HEK293 (cell line): ENCODE data around the gene NID1.

Experiments
- CTCF ChIA-PET: fragments of 350-600 bp; formaldehyde crosslinking; extraction: SDS; loops from one replicate; lab custom pipeline; 2021; ENCODE audit warnings: antibody characterized with exemption; lab: Yijun Ruan, JAX
- POLR2A ChIA-PET: fragments of 300-600 bp; formaldehyde crosslinking; extraction: SDS; loops from one replicate; lab custom pipeline; 2020; ENCODE audit warnings: antibody characterized with exemption, inconsistent platforms; lab: Yijun Ruan, JAX
- H3K27ac ChIP-seq: fragments of 200-500 bp; sonication (Bioruptor generic); 2 replicates; pipeline ENCODE4 v1.5.1; 2014; ENCODE audit warnings: low read depth, low read length, control low read depth, inconsistent platforms; ENCODE audit errors: extremely low read depth
- H3K36me3 ChIP-seq, 2 experiments: fragments of 200-500 bp in 1 of 2; sonication (Bioruptor generic) in 1 of 2; 1 replicate in 1 of 2; 2 replicates in 1 of 2; pipeline ENCODE4 v1.5.1; 2014 to 2017; ENCODE audit warnings: inconsistent platforms in 2 of 2, low read length in 2 of 2; ENCODE audit not compliant: control insufficient read depth in 2 of 2, insufficient read depth in 1 of 2
- H3K4me1 ChIP-seq: fragments of 200-500 bp; sonication (Bioruptor generic); 2 replicates; pipeline ENCODE4 v1.5.1; 2014; ENCODE audit warnings: mild to moderate bottlenecking, low read length, inconsistent platforms; ENCODE audit not compliant: control insufficient read depth, insufficient read depth
- H3K4me3 ChIP-seq: 2 replicates; pipeline ENCODE4 v1.5.1; 2011; ENCODE audit warnings: low read depth, mild to moderate bottlenecking, control low read depth, low read length, moderate library complexity
- H3K9me3 ChIP-seq: fragments of 200-500 bp; sonication (Bioruptor generic); 2 replicates; pipeline ENCODE4 v1.5.1; 2014; ENCODE audit warnings: low read depth, low read length, inconsistent platforms; ENCODE audit not compliant: control insufficient read depth, insufficient read depth
- FEZF1 ChIP-seq: fragments of 450-650 bp; formaldehyde crosslinking; IDR thresholded peaks from 2 replicates; pipeline ENCODE4 v1.5.1; 2016; ENCODE audit warnings: missing biosample characterization, missing genetic modification characterization
- KLF10 ChIP-seq: fragments of 450-650 bp; IDR thresholded peaks from 2 replicates; pipeline ENCODE4 v1.5.1; 2018; ENCODE audit warnings: missing biosample characterization, mild to moderate bottlenecking, missing genetic modification characterization
- KLF8 ChIP-seq: fragments of 450-650 bp; formaldehyde crosslinking; IDR thresholded peaks from 2 replicates; pipeline ENCODE4 v1.5.1; 2016; ENCODE audit warnings: missing biosample characterization, missing genetic modification characterization
- MEIS1 ChIP-seq: sonication (generic); formaldehyde crosslinking; IDR thresholded peaks from 2 replicates; pipeline ENCODE4 v1.8.1; 2022; ENCODE audit warnings: missing genetic modification reagents, mild to moderate bottlenecking, borderline replicate concordance
- PRDM2 ChIP-seq: fragments of 450-650 bp; formaldehyde crosslinking; IDR thresholded peaks from 2 replicates; pipeline ENCODE4 v1.5.1; 2016; ENCODE audit warnings: missing biosample characterization, missing genetic modification characterization, borderline replicate concordance
- SP2 ChIP-seq: fragments of 450-650 bp; formaldehyde crosslinking; IDR thresholded peaks from 2 replicates; pipeline ENCODE4 v1.5.1; 2016; ENCODE audit warnings: missing biosample characterization, missing genetic modification characterization
- YY2 ChIP-seq: fragments of 450-650 bp; formaldehyde crosslinking; IDR thresholded peaks from 2 replicates; pipeline ENCODE4 v1.5.1; 2016; ENCODE audit warnings: missing biosample characterization, missing genetic modification characterization
- ZEB2 ChIP-seq: fragments of 450-650 bp; formaldehyde crosslinking; IDR thresholded peaks from 2 replicates; pipeline ENCODE4 v1.5.1; 2016; ENCODE audit warnings: missing biosample characterization, missing genetic modification characterization
- ZIC2 ChIP-seq: fragments of 450-650 bp; formaldehyde crosslinking; IDR thresholded peaks from 2 replicates; pipeline ENCODE4 v1.5.1; 2016; ENCODE audit warnings: missing biosample characterization, missing genetic modification characterization
- ZNF169 ChIP-seq: fragments of 450-650 bp; formaldehyde crosslinking; IDR thresholded peaks from 2 replicates; pipeline ENCODE4 v1.5.1; 2016; ENCODE audit warnings: missing biosample characterization, missing genetic modification characterization
- ZNF23 ChIP-seq: fragments of 450-650 bp; formaldehyde crosslinking; IDR thresholded peaks from 2 replicates; pipeline ENCODE4 v1.5.1; 2016; ENCODE audit warnings: missing biosample characterization, missing genetic modification characterization, borderline replicate concordance
- ZNF26 ChIP-seq: fragments of 450-650 bp; formaldehyde crosslinking; IDR thresholded peaks from 2 replicates; pipeline ENCODE4 v1.5.1; 2016; ENCODE audit warnings: missing biosample characterization, missing genetic modification characterization
- ZNF501 ChIP-seq: fragments of 450-650 bp; formaldehyde crosslinking; IDR thresholded peaks from 2 replicates; pipeline ENCODE4 v1.5.1; 2016; ENCODE audit warnings: missing biosample characterization, missing genetic modification characterization
- ZNF544 ChIP-seq: fragments of 450-650 bp; formaldehyde crosslinking; IDR thresholded peaks from 2 replicates; pipeline ENCODE4 v1.5.0; 2017; ENCODE audit warnings: missing biosample characterization, missing genetic modification characterization
- ZNF549 ChIP-seq: fragments of 450-650 bp; IDR thresholded peaks from 2 replicates; pipeline ENCODE4 v1.5.1; 2018; ENCODE audit warnings: missing biosample characterization, missing genetic modification characterization, mild to moderate bottlenecking, inconsistent platforms, moderate library complexity
- ZNF558 ChIP-seq: fragments of 450-650 bp; formaldehyde crosslinking; IDR thresholded peaks from 2 replicates; pipeline ENCODE4 v1.5.1; 2016; ENCODE audit warnings: missing biosample characterization, missing genetic modification characterization
- ZNF623 ChIP-seq: fragments of 450-650 bp; formaldehyde crosslinking; IDR thresholded peaks from 2 replicates; pipeline ENCODE4 v1.5.1; 2016; ENCODE audit warnings: missing biosample characterization, missing genetic modification characterization
- ZNF624 ChIP-seq: fragments of 450-650 bp; formaldehyde crosslinking; IDR thresholded peaks from 2 replicates; pipeline ENCODE4 v1.5.1; 2017; ENCODE audit warnings: missing biosample characterization, missing genetic modification characterization
- ZNF664 ChIP-seq: fragments of 450-650 bp; formaldehyde crosslinking; IDR thresholded peaks from 2 replicates; pipeline ENCODE4 v1.5.1; 2016; ENCODE audit warnings: missing biosample characterization, missing genetic modification characterization
- TF ChIP-seq, protein P1 (sequence below): fragments of 450-650 bp; formaldehyde crosslinking; IDR thresholded peaks from 2 replicates; pipeline ENCODE4 v1.5.1; 2016; ENCODE audit warnings: missing biosample characterization, missing genetic modification characterization

The NID1 gene

GRCh38 chr1:235932090-235932510, 132.8 kb downstream of the NID1 start:
- ChIA-PET POLR2A (no interaction called here), CTCF (interaction anchor here (0.7 to 2.7 kb wide), 2 partner anchors 39 to 88 kb away, joined by 3 to 18 read pairs; no protein-coding TSS in a partner anchor)
- Histone ChIP-seq H3K4me1 (no peaks in the 10 kb centered on the region; the same call in 1 of the 2 replicates), H3K27ac (no peak overlapping the region), H3K4me3 (no peak overlapping the region), H3K36me3 (no peaks in the 10 kb centered on the region), H3K9me3 (no peaks in the 10 kb centered on the region)
- TF ChIP-seq ZIC2 (tag by site-specific recombination) (peak; percentile 36; the same call in 1 of the 2 replicates), ZNF623 (tag by site-specific recombination) (no peak)

DNA sequence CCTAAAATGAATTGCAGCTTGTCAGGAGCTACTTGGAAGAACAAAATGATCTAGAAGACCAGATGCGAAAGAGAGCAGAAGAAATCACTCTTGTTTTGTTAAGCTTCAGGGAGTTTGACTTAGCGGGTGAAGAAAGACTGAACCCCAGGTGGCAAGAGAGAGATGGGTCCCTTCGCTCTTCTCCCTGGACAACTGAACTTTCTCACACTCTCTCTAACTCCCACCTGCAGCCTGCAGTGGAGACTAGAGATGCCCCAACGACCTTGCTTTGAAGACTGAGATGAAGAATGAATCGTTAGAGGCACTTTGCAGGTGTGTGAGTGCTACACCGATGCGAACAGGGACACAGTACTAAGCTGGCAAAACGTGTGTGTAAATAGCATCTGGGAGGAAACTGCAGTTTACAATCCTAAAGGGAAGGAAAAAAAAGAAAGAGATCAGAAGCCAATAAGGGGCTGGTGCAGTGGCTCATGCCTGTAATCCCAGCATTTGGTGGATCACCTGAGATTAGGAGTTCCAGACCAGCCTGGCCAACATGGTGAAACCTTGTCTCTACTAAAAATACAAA, 133.6 kb downstream of the NID1 start:
- H3K36me3 ChIP-seq, result no peaks in the 10 kb centered on the region
- H3K27ac ChIP-seq, result no peak overlapping the region
- ChIA-PET CTCF (interaction anchor here (0.6 to 2.7 kb wide), 2 partner anchors 40 to 148 kb away, joined by 3 to 18 read pairs; no protein-coding TSS in a partner anchor), POLR2A (no interaction called here)
- no peak overlapping the region for H3K4me3 ChIP-seq
- TF ChIP-seq ZNF501 (tag by site-specific recombination) (no peak), YY2 (tag by site-specific recombination) (no peak), ZNF664 (tag by site-specific recombination) (no peak), KLF10 (tag by site-specific recombination) (no peak), SP2 (tag by site-specific recombination) (no peak), ZNF26 (tag by site-specific recombination) (no peak), FEZF1 (tag by site-specific recombination) (no peak), ZNF169 (no peak), ZNF23 (tag by site-specific recombination) (no peak), PRDM2 (tag by site-specific recombination) (no peak), ZEB2 (tag by site-specific recombination) (no peak), KLF8 (tag by site-specific recombination) (no peak), ZNF549 (no peak), ZNF544 (tag by site-specific recombination) (no peak), ZNF624 (tag by site-specific recombination) (no peak), ZNF558 (tag by site-specific recombination) (no peak), MEIS1 (CRISPR knock-in tag) (no peak)
- TF ChIP-seq, protein P1, sequence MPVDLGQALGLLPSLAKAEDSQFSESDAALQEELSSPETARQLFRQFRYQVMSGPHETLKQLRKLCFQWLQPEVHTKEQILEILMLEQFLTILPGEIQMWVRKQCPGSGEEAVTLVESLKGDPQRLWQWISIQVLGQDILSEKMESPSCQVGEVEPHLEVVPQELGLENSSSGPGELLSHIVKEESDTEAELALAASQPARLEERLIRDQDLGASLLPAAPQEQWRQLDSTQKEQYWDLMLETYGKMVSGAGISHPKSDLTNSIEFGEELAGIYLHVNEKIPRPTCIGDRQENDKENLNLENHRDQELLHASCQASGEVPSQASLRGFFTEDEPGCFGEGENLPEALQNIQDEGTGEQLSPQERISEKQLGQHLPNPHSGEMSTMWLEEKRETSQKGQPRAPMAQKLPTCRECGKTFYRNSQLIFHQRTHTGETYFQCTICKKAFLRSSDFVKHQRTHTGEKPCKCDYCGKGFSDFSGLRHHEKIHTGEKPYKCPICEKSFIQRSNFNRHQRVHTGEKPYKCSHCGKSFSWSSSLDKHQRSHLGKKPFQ (tag by site-specific recombination), result no peak
- no peaks in the 10 kb centered on the region for H3K9me3 ChIP-seq
- H3K4me1 ChIP-seq, result no peaks in the 10 kb centered on the region
